ENCODE measurements around the gene ZNF438.

DNA sequence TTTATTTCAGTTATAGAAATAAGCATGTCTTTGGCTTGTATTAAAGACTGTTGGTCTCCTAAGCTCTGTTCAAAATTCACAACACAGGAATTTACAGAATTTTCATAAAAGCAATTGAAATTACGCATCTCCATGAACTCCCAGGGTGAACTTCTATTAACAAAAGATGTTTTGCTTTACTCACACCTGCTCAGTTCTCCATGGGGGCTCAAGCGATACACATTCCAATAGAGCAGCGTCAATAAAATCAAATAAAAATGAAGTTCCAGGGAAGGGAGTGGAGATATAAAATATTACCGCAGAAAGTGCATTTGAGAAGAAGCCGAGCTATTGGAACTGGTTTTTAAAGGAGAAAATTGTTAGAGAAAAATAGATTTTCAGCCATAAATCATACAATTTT is 41.5 kb upstream of the ZNF438 start:
- TF ChIP-seq EZH2 (IDR thresholded peaks at IDR 0.05; ENCODE audit: borderline replicate concordance, control insufficient read depth, low read depth, low read length) (no peak), FOXK2 (IDR thresholded peaks at IDR 0.05) (no peak), TCF12 (IDR thresholded peaks at IDR 0.05; ENCODE audit: low read depth, low read length) (no peak), POLR2A (IDR thresholded peaks at IDR 0.05; ENCODE audit: low read depth, low read length) (no peak), SP1 (IDR thresholded peaks at IDR 0.05; ENCODE audit: low read depth, low read length) (no peak), HDGF (IDR thresholded peaks at IDR 0.05) (no peak), RAD21 (IDR thresholded peaks at IDR 0.05; ENCODE audit: insufficient read depth, low read depth, low read length) (no peak), DPF2 (IDR thresholded peaks at IDR 0.05) (no peak)
